GM12878 (cell line): Measurements from ENCODE around the gene C1orf21.

Source experiments
- CEBPB ChIP-seq, 2 experiments: fragments of 150-350 bp in 1 of 2; IDR thresholded peaks; 2 replicates each; pipeline ENCODE4 v1.6.1; 2012 to 2014; ENCODE audit warnings: low read depth in 2 of 2, low read length in 2 of 2, borderline replicate concordance in 1 of 2, inconsistent platforms in 1 of 2
- EP300 ChIP-seq, 2 experiments: fragments of 150-350 bp in 1 of 2; IDR thresholded peaks; 2 replicates each; pipeline ENCODE4 v1.6.1; 2011 to 2012; ENCODE audit warnings: low read depth in 2 of 2, low read length in 2 of 2, borderline replicate concordance in 1 of 2, improper control_type of control experiment in 1 of 2, inconsistent platforms in 1 of 2; ENCODE audit not compliant: control insufficient read depth in 1 of 2
- HCFC1 ChIP-seq: fragments of 150-350 bp; IDR thresholded peaks from 2 replicates; pipeline ENCODE4 v1.6.1; 2014; ENCODE audit warnings: low read length
- MEF2A ChIP-seq: IDR thresholded peaks from 2 replicates; pipeline ENCODE4 v1.6.1; 2011; ENCODE audit warnings: low read depth, mild to moderate bottlenecking, low read length, moderate library complexity; ENCODE audit not compliant: insufficient read depth
- PAX5 ChIP-seq: IDR thresholded peaks from 2 replicates; pipeline ENCODE4 v1.6.1; 2011; ENCODE audit warnings: low read depth, low read length, borderline replicate concordance
- POLR2A ChIP-seq: IDR thresholded peaks from 2 replicates; pipeline ENCODE4 v1.6.1; 2011; ENCODE audit warnings: low read depth, mild to moderate bottlenecking, low read length
- POLR2AphosphoS2 ChIP-seq: IDR thresholded peaks from 2 replicates; pipeline ENCODE4 v1.6.1; 2011; ENCODE audit warnings: low read depth, mild to moderate bottlenecking, low read length, improper control_type of control experiment, moderate library complexity
- SP1 ChIP-seq: IDR thresholded peaks from one replicate; pipeline ENCODE4 v1.6.1; 2011; ENCODE audit warnings: low read depth, low read length
- ZNF207 ChIP-seq: fragments of 450-650 bp; IDR thresholded peaks from 2 replicates; pipeline ENCODE4 v1.6.1; 2014; ENCODE audit warnings: antibody characterized with exemption, mild to moderate bottlenecking, borderline replicate concordance
- ZNF24 ChIP-seq: fragments of 450-650 bp; IDR thresholded peaks from 2 replicates; pipeline ENCODE4 v1.6.1; 2017; ENCODE audit warnings: antibody characterized with exemption, mild to moderate bottlenecking
- TF ChIP-seq, protein P1 (sequence below), 3 experiments: IDR thresholded peaks in 2 of 3; conservative IDR thresholded peaks in 1 of 3; 2 replicates each; pipeline ENCODE4 v1.5.1; 2011; ENCODE audit warnings: low read depth in 3 of 3, low read length in 3 of 3, mild to moderate bottlenecking in 3 of 3, control low read depth in 2 of 3, moderate library complexity in 2 of 3, inconsistent platforms in 1 of 3, mixed read lengths in 1 of 3; ENCODE audit not compliant: control insufficient read depth in 2 of 3, insufficient read depth in 1 of 3; ENCODE audit errors: extremely low read depth in 1 of 3

- TF ChIP-seq, protein P1, sequence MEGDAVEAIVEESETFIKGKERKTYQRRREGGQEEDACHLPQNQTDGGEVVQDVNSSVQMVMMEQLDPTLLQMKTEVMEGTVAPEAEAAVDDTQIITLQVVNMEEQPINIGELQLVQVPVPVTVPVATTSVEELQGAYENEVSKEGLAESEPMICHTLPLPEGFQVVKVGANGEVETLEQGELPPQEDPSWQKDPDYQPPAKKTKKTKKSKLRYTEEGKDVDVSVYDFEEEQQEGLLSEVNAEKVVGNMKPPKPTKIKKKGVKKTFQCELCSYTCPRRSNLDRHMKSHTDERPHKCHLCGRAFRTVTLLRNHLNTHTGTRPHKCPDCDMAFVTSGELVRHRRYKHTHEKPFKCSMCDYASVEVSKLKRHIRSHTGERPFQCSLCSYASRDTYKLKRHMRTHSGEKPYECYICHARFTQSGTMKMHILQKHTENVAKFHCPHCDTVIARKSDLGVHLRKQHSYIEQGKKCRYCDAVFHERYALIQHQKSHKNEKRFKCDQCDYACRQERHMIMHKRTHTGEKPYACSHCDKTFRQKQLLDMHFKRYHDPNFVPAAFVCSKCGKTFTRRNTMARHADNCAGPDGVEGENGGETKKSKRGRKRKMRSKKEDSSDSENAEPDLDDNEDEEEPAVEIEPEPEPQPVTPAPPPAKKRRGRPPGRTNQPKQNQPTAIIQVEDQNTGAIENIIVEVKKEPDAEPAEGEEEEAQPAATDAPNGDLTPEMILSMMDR (IDR thresholded peaks at IDR 0.05 in 2 of 3, conservative IDR thresholded peaks at IDR 0.05 in 1 of 3; ENCODE audit: control insufficient read depth in 2 of 3, extremely low read depth in 1 of 3, insufficient read depth in 1 of 3, low read depth in 3 of 3, low read length in 3 of 3) = no peak
- TF ChIP-seq EP300 (IDR thresholded peaks at IDR 0.05; ENCODE audit: borderline replicate concordance in 1 of 2, control insufficient read depth in 1 of 2, low read depth in 2 of 2, low read length in 2 of 2) (no peak), POLR2A (no peak), MEF2A (no peak), CEBPB (IDR thresholded peaks at IDR 0.05; ENCODE audit: borderline replicate concordance in 1 of 2, low read depth in 2 of 2, low read length in 2 of 2) (no peak), PAX5 (no peak), SP1 (no peak), POLR2AphosphoS2 (no peak), HCFC1 (no peak), ZNF24 (no peak), ZNF207 (no peak)
These were observed 211.8 kb downstream of the C1orf21 start for GRCh38 chr1:184598403-184599193.
